ENCODE results near the gene MAP2K7. TPM values are rescaled to one million over a fixed set of nuclear protein-coding genes. Genes with fewer than 3 reads are reported as not detected.
A peak's percentile ranks its signal among the peaks of the same experiment; 100 is the strongest.

MAP2K7 gene
- total RNA-seq, 1 experiment from 2014 or later, result 59.1 TPM

DNA sequence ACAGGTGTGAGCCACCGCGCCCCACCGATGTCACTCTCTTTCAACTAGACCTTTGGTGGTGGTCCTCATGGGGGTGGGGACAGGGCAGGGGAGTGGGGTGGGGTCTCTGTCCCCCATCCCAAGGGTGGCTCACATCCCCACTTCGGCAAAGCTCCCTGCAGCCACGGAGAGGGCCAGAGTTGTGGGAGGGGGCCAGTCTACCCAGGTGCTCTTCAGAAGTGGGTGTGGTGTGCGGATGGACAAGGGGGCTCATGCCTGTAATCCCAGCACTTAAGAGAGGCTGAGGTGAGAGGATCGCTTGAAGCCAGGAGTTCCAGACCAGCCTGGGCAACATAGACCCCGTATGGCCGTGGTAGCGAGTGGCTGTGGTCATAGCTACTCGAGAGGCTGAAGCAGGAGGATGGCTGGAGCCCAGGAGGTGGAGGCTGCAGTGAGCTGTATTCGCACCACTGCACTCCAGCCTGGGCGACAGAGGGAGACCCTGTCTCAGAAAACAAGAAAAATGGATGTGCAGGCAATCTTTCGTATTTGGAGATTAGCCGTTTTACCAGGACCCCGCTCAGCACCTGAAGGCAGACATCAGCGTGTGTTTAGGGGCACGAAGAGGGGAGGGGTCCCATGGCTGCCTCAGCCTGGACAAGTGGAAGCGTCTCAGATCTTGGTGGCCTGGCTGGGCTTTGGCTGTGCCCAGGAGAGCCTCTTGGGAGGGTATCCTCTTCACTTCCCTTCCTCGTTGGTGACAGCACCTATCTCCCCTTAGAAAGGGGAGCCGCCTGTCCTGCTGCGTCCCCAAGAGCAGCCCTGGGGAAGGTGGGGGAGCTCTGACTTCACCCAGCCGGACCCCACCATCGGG lies 11.8 kb downstream of the MAP2K7 start:
- no TSS peak for BruUV-seq (replicated peaks)
- Histone ChIP-seq H3K9me3 (ENCODE audit: control insufficient read depth in 1 of 2, insufficient read depth in 1 of 2, low read depth in 1 of 2, low read length in 2 of 2) (no peaks in the 10 kb centered on the region), H3K4me1 (ENCODE audit: control insufficient read depth in 1 of 2, insufficient read depth in 2 of 2, low read length in 2 of 2) (peaks cover 14 to 47% of the 10 kb centered on the region in 2 experiments; a peak in 3 of 4 replicates), H3K79me2 (ENCODE audit: insufficient read depth, low read length) (peaks cover 10% of the 10 kb centered on the region; the same call in 1 of the 2 replicates), H3K4me3 (replicated peaks in 1 of 2; ENCODE audit: low read depth in 1 of 2, low read length in 2 of 2) (peak overlapping the region; percentile 66 to 74), H3K4me2 (ENCODE audit: low read length) (peak overlapping the region; percentile 91), H3K9ac (ENCODE audit: low read length) (peak overlapping the region; percentile 89), H3K27ac (ENCODE audit: low read depth, low read length) (peak overlapping the region; percentile 89), H4K20me1 (ENCODE audit: insufficient read depth) (no peaks in the 10 kb centered on the region), H3K27me3 (ENCODE audit: insufficient read depth, low read length) (no peaks in the 10 kb centered on the region), H2AFZ (ENCODE audit: low read depth, low read length, poor library complexity, severe bottlenecking) (no peak overlapping the region), H3K36me3 (ENCODE audit: control insufficient read depth in 1 of 2, insufficient read depth in 2 of 2, low read length in 2 of 2) (peaks cover 5 to 6% of the 10 kb centered on the region in 2 experiments; a peak in 3 of 4 replicates), H3K9me2 (ENCODE audit: insufficient read depth) (no peaks in the 10 kb centered on the region)
- no peak for ATAC-seq
- POLR2A ChIA-PET, result no interaction called here
- intact Hi-C loops (cut with micrococcal nuclease), result no loop called here
- RAD21 ChIA-PET (ENCODE audit: low non-redundant PET in 1 of 2, low total read pairs in 2 of 2, uncharacterized antibody in 2 of 2, unreplicated experiment in 2 of 2), result no interaction called here
- DNase-seq (ENCODE audit: low read depth, low spot score), result no peak
- CTCF ChIA-PET, result interaction anchor here (1.3 kb wide), 1 partner anchor 12 kb away, joined by 6 read pairs; the partner anchor contains the start of gene MAP2K7
- TF ChIP-seq MAX (IDR thresholded peaks at IDR 0.05) (no peak), EZH2phosphoT487 (IDR thresholded peaks at IDR 0.05; ENCODE audit: borderline replicate concordance) (no peak), POLR2AphosphoS5 (IDR thresholded peaks at IDR 0.05; ENCODE audit: low read depth, low read length) (no peak), CEBPB (IDR thresholded peaks at IDR 0.05; ENCODE audit: low read depth) (no peak), RAD21 (IDR thresholded peaks at IDR 0.05; ENCODE audit: low read depth) (no peak), POLR2A (IDR thresholded peaks at IDR 0.05; ENCODE audit: borderline replicate concordance, extremely low read depth, insufficient read depth, insufficient read length) (no peak), EGR1 (IDR thresholded peaks at IDR 0.05; ENCODE audit: low read depth) (no peak), ATF3 (IDR thresholded peaks at IDR 0.05) (no peak), FOSL1 (IDR thresholded peaks at IDR 0.05; ENCODE audit: low read depth) (no peak), SRF (IDR thresholded peaks at IDR 0.05; ENCODE audit: low read depth) (no peak), ZNF274 (IDR thresholded peaks at IDR 0.05; ENCODE audit: low read depth, low read length) (no peak), TCF7L2 (IDR thresholded peaks at IDR 0.05; ENCODE audit: borderline replicate concordance, extremely low read depth, insufficient read depth, insufficient read length) (no peak), ZFX (IDR thresholded peaks at IDR 0.05) (no peak), SIN3A (IDR thresholded peaks at IDR 0.05; ENCODE audit: low read depth) (no peak), ELF1 (IDR thresholded peaks at IDR 0.05; ENCODE audit: borderline replicate concordance, low read depth) (no peak), CBX3 (IDR thresholded peaks at IDR 0.05; ENCODE audit: low read depth) (no peak), YY1 (IDR thresholded peaks at IDR 0.05; ENCODE audit: extremely low read depth, insufficient replicate concordance, low read depth, low read length) (no peak)
- TF ChIP-seq, protein P1, sequence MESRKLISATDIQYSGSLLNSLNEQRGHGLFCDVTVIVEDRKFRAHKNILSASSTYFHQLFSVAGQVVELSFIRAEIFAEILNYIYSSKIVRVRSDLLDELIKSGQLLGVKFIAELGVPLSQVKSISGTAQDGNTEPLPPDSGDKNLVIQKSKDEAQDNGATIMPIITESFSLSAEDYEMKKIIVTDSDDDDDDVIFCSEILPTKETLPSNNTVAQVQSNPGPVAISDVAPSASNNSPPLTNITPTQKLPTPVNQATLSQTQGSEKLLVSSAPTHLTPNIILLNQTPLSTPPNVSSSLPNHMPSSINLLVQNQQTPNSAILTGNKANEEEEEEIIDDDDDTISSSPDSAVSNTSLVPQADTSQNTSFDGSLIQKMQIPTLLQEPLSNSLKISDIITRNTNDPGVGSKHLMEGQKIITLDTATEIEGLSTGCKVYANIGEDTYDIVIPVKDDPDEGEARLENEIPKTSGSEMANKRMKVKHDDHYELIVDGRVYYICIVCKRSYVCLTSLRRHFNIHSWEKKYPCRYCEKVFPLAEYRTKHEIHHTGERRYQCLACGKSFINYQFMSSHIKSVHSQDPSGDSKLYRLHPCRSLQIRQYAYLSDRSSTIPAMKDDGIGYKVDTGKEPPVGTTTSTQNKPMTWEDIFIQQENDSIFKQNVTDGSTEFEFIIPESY (IDR thresholded peaks at IDR 0.05; ENCODE audit: extremely low read depth, insufficient replicate concordance, low read length), result no peak
- TF ChIP-seq, protein P2, sequence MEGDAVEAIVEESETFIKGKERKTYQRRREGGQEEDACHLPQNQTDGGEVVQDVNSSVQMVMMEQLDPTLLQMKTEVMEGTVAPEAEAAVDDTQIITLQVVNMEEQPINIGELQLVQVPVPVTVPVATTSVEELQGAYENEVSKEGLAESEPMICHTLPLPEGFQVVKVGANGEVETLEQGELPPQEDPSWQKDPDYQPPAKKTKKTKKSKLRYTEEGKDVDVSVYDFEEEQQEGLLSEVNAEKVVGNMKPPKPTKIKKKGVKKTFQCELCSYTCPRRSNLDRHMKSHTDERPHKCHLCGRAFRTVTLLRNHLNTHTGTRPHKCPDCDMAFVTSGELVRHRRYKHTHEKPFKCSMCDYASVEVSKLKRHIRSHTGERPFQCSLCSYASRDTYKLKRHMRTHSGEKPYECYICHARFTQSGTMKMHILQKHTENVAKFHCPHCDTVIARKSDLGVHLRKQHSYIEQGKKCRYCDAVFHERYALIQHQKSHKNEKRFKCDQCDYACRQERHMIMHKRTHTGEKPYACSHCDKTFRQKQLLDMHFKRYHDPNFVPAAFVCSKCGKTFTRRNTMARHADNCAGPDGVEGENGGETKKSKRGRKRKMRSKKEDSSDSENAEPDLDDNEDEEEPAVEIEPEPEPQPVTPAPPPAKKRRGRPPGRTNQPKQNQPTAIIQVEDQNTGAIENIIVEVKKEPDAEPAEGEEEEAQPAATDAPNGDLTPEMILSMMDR (IDR thresholded peaks at IDR 0.05 in 2 of 3, conservative IDR thresholded peaks at IDR 0.05 in 1 of 3; ENCODE audit: borderline replicate concordance in 1 of 3, insufficient read depth in 1 of 3, low read depth in 2 of 3, low read length in 2 of 3), result no peak

All from HCT116 (cell line).